GM19452 (cell line): ENCODE measurements around the gene PTPRN2.
"Not testable (repeated sequence)": the region's sequence is repeated elsewhere in the genome, so short reads cannot be mapped to it uniquely, and the experiment has no call there.

ENCODE experiments used
- ATAC-seq: cut with Tn5 transposase; IDR thresholded peaks from one replicate; pipeline ENCODE4 v1.9.1; 2021; ENCODE audit not compliant: unreplicated experiment

The PTPRN2 gene

GRCh38 chr7:157562522-157563398, 1024.9 kb downstream of the PTPRN2 start:
- ATAC-seq = not testable (repeated sequence)

DNA sequence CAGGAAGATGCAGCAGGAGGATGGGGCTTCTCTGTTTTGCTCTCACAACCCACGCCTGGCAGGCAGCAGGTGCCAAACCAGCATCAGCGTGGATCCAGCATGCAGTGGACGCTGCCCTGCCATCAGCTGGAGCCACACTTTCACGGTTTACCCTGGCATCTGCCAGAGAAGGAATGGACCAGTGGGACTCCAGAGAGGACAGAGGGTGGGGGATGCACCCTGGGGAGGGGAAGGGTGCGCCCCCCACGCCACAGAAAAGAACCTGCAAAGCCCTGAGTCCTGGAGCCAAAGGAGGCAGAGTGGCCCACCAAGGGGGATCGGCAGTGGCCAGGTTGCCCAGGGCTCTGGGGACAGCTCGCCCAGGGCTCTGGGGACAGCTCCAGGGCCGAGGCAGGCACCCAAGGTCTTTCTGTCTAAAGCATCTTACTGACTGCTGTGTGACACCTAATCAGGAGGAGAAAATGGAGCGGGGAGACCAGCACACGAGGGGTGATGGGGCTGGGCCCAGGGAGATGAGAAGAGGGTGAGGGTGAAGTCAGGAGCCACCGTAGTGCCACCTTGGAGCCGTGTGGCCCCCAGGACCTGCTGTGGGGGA, 1025.7 kb downstream of the PTPRN2 start:
- ATAC-seq = no peak

- no peak for ATAC-seq
Measured at GRCh38 chr7:157561523-157561785, 1026.2 kb downstream of the PTPRN2 start.

- no peak for ATAC-seq
Measured at GRCh38 chr7:157560710-157561522, 1026.7 kb downstream of the PTPRN2 start.

GRCh38 chr7:157560258-157560654, 1027.4 kb downstream of the PTPRN2 start:
- ATAC-seq = no peak

DNA sequence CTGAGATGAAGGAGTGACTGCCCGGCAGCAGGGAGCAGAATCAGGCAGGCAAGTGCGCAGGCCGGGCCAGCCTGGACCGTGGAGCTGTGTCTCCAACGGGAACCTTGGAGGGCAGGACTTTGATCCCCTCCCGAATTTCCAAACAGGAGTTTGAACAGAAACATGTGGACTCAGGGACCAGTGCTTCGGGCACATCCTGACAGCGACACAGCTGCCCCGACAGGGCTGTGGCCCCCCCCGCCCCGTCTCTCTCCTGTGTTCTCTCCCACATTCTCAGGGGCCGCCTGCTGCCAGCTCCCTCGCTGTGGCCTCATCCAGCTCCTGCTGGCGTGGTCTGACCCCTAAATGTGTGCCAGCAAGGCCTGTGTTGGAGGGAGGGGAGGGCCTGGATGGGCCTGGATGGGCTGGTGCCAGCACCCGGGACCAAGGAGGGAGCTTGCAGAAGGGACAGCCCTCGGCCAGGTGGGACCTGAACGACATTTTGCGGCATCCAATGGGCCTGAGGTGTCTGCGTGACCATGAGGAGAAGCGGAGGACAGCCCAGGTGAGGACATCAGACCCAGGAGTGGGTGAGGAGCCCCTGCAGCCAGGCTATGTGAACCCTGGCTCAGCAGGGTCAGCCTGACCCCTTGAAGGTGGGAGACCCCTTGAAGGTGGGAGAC, 1027.9 kb downstream of the PTPRN2 start:
- ATAC-seq = no peak

GRCh38 chr7:157558875-157559595, 1028.6 kb downstream of the PTPRN2 start:
- ATAC-seq = no peak

DNA sequence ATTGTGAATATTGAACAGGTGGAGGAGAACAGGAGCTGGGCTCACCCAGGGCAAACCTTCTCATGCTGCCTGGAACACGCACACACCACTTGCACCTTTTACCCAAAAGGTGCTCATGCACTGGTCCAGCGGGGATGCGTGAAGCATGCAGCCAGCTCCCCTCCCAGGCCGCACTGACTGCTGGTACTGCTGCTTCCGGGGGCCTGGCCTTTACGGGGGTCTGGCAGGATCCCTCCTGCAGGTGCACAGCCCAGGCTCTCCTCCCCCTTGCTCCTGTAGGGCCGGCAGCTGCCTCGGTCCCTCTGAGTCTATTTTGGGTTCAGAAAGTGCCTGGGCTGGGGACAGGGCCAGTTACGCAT, 1029.1 kb downstream of the PTPRN2 start:
- no peak for ATAC-seq

- ATAC-seq = no peak
Measured at GRCh38 chr7:157558061-157558460, 1029.6 kb downstream of the PTPRN2 start.

DNA sequence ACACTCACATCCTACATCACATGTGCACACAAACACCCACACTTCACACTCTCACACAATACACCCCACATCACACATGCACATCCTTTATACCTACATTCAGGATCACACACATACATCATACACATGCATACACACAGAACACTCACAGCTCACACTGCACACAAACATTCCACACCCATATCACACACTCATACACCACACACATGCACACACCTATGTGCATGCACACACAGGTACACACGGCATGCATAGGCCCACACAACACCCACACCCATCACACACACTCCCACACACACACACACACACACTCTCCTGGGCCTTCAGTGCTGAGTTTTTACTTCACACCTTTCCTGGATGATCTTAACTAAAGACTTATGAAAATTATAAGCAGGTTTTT, 1030.4 kb downstream of the PTPRN2 start:
- ATAC-seq = no peak

DNA sequence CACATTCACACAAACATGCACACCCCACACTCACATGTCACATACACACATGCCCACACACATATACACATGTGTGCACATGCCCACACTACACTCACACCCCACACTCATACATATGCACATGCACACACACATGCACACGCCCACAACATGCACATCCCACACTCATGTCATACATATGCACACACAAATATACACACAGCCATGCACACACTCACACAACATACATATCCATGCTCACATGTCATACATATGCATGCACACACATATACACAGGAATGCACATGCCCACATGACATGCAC, 1031.0 kb downstream of the PTPRN2 start:
- ATAC-seq = no peak

DNA sequence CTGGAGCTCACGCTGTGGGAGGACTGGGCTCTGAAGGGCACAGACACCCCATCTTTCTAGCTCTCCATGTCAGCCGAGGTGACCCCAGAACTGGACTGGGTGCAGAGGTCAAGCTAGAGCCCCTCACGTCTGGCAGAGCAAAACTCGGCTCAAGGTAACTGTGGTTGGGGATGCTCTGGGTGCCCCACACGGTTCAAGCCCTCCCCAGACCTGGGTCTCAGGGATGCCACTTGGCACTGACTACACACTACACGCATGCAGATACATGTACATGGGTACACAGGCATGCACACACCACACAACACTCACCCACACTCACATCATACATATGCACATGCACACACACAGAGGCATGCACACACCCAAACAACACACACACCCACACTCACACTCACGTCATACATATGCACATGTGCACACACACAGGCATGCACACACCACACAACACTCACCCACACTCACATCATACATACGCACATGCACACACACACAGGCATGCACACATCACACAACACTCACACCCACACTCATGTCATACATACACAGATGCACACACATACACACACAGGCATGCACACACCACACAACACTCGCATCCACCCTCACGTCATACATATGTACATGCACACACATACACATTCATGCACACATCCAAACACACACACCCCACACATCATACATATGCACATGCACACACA, 1031.5 kb downstream of the PTPRN2 start:
- no peak for ATAC-seq

- no peak for ATAC-seq
Measured at GRCh38 chr7:157555313-157555712, 1032.3 kb downstream of the PTPRN2 start.

- ATAC-seq = no peak
Measured at GRCh38 chr7:157554393-157555238, 1033.0 kb downstream of the PTPRN2 start.

DNA sequence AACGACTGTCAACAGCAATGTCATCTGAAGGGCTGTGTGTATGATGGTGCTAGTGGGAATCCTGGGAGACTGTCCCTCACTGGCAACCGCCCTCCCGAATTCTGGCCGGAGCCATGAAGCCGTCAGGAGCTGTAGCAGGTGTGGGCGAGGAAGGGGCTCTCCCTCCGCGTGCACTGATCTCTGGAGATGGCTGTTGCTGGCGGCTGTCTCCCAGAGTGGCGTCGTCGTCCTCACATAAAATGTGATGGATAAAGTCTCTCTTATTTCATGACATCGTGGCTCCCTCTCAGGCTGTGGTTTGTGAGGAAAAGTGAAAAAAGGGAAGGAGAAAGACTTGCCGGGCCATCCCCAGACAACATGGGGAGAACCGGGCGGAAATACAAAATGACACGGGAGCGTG, 1034.4 kb downstream of the PTPRN2 start:
- ATAC-seq = no peak

DNA sequence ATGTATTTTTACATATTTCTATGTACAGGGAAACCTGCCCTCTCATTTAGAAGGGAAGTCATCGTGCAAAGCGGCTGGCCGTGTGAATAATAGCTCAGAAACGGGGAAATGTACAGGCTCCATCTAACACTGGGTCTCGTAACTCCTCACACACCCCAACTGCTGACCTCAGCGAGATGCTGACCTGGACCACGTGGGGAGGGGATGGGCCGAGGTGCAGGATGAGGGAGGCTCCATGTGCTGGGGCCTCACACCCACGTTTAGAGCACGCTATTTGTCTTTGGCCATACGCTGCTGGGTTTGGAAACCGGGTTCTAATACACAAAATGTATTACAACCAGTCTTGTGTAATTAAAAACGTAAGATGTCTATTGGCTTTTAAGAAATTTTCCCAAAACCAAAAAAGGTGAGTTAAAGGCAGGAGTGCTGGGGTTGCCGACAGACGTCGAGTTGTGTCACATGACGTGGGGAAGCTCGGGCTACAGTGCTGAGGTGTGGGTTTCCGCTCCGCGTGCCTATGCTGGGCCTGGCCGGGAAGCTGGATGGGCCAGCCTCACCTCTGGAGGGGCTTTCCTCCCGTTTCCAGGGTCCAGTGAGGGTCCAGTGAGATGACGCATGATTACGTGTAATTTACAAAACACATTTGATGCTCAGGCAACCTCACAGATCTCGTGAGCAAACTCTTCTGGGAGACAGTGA, 1035.2 kb downstream of the PTPRN2 start:
- no peak for ATAC-seq

GRCh38 chr7:157551325-157552070, 1036.1 kb downstream of the PTPRN2 start:
- ATAC-seq = no peak
